IMR-90 (cell line): ENCODE data around the gene CCSER1. TPM values are rescaled to one million over a fixed set of nuclear protein-coding genes. Genes with fewer than 3 reads are reported as not detected.

ENCODE experiments used
- ATAC-seq: fragments of 200-7000 bp; cut with Tn5 transposase; 2 replicates; pipeline ENCODE4 v1.9.1; 2020; ENCODE audit warnings: low read depth, mild to moderate bottlenecking, moderate library complexity
- BruUV-seq: library from RNA; stranded (reverse); fragments of 400-500 nt; replicated peaks from 2 replicates; lab custom pipeline; 2021; lab: Mats Ljungman, UMichigan
- CTCF ChIA-PET: fragments of 300-600 bp; formaldehyde crosslinking; extraction: SDS; loops from one replicate; lab custom pipeline; 2021; ENCODE audit warnings: antibody characterized with exemption; lab: Yijun Ruan, JAX
- POLR2A ChIA-PET: fragments of 300-600 bp; sonication (Branson Sonifier 250); formaldehyde crosslinking; loops from one replicate; lab custom pipeline; 2022; ENCODE audit warnings: antibody characterized with exemption; ENCODE audit not compliant: unreplicated experiment; lab: Charles Lee
- DNase-seq: peaks from one replicate; pipeline ENCODE4 v3.0.0; 2013
- H2AFZ ChIP-seq: replicated peaks from 2 replicates; pipeline ENCODE3; 2013; ENCODE audit warnings: low read length, mild to moderate bottlenecking; ENCODE audit not compliant: poor library complexity
- H2AK5ac ChIP-seq: 2 replicates; pipeline ENCODE4 v1.6.1; 2013; ENCODE audit warnings: low read depth, low read length, inconsistent platforms
- H2AK9ac ChIP-seq: replicated peaks from 2 replicates; pipeline ENCODE3; 2013; ENCODE audit warnings: mild to moderate bottlenecking, low read depth, low read length, moderate library complexity; ENCODE audit not compliant: poor library complexity
- H2BK120ac ChIP-seq: 2 replicates; pipeline ENCODE4 v1.6.1; 2013; ENCODE audit warnings: low read depth, low read length, inconsistent platforms
- H2BK15ac ChIP-seq: 3 replicates; pipeline ENCODE4 v1.6.1; 2013; ENCODE audit warnings: low read depth, low read length, inconsistent platforms
- H2BK20ac ChIP-seq: 2 replicates; pipeline ENCODE4 v1.6.1; 2013; ENCODE audit warnings: low read depth, mild to moderate bottlenecking, inconsistent platforms, low read length, moderate library complexity
- H2BK5ac ChIP-seq: 2 replicates; pipeline ENCODE4 v1.6.1; 2013; ENCODE audit warnings: mild to moderate bottlenecking, low read depth, low read length, inconsistent platforms; ENCODE audit not compliant: poor library complexity, severe bottlenecking
- H3K14ac ChIP-seq: replicated peaks from 2 replicates; pipeline ENCODE4 v1.6.1; 2013; ENCODE audit warnings: low read depth, low read length, inconsistent platforms
- H3K18ac ChIP-seq: 2 replicates; pipeline ENCODE4 v1.6.1; 2013; ENCODE audit warnings: low read depth, low read length, control low read depth
- H3K23ac ChIP-seq: 2 replicates; pipeline ENCODE4 v1.6.1; 2013; ENCODE audit warnings: low read depth, low read length, inconsistent platforms
- H3K27ac ChIP-seq: 2 replicates; pipeline ENCODE4 v1.5.1; 2013; ENCODE audit warnings: mild to moderate bottlenecking, control low read depth, low read length; ENCODE audit not compliant: insufficient read depth
- H3K27me3 ChIP-seq: 2 replicates; pipeline ENCODE4 v1.6.1; 2013; ENCODE audit warnings: low read length; ENCODE audit not compliant: control insufficient read depth, insufficient read depth
- H3K36me3 ChIP-seq: 2 replicates; pipeline ENCODE4 v1.6.1; 2013; ENCODE audit warnings: low read length, mixed read lengths; ENCODE audit not compliant: control insufficient read depth, insufficient read depth
- H3K4ac ChIP-seq: 2 replicates; pipeline ENCODE4 v1.6.1; 2013; ENCODE audit warnings: low read depth, low read length, inconsistent platforms
- H3K4me1 ChIP-seq: 2 replicates; pipeline ENCODE4 v1.6.1; 2013; ENCODE audit warnings: low read length, mixed read lengths; ENCODE audit not compliant: control insufficient read depth, insufficient read depth
- H3K4me2 ChIP-seq: 2 replicates; pipeline ENCODE4 v1.6.1; 2013; ENCODE audit warnings: low read depth, mild to moderate bottlenecking, control low read depth, low read length, moderate library complexity
- H3K4me3 ChIP-seq: 2 replicates; pipeline ENCODE4 v1.5.1; 2013; ENCODE audit warnings: low read depth, mild to moderate bottlenecking, control low read depth, low read length, moderate library complexity; ENCODE audit not compliant: insufficient read depth
- H3K56ac ChIP-seq: 2 replicates; pipeline ENCODE4 v1.6.1; 2013; ENCODE audit warnings: low read length, inconsistent platforms; ENCODE audit not compliant: insufficient read depth; ENCODE audit errors: extremely low read depth
- H3K79me1 ChIP-seq, 2 experiments: 2 replicates each; pipeline ENCODE4 v1.6.1; 2013; ENCODE audit warnings: low read length in 2 of 2, inconsistent platforms in 1 of 2, low read depth in 1 of 2
- H3K9ac ChIP-seq: 2 replicates; pipeline ENCODE4 v1.6.1; 2013; ENCODE audit warnings: low read depth, low read length, control low read depth
- H3K9me1 ChIP-seq: 2 replicates; pipeline ENCODE4 v1.6.1; 2013; ENCODE audit warnings: low read length, inconsistent platforms; ENCODE audit not compliant: insufficient read depth
- H3K9me3 ChIP-seq: 2 replicates; pipeline ENCODE4 v1.6.1; 2013; ENCODE audit warnings: low read length; ENCODE audit not compliant: control insufficient read depth, insufficient read depth
- H4K20me1 ChIP-seq: 2 replicates; pipeline ENCODE4 v1.6.1; 2013; ENCODE audit warnings: low read length, inconsistent platforms; ENCODE audit not compliant: insufficient read depth
- H4K5ac ChIP-seq: 2 replicates; pipeline ENCODE4 v1.6.1; 2013; ENCODE audit warnings: mild to moderate bottlenecking, low read depth, low read length, control low read depth
- H4K8ac ChIP-seq, 2 experiments: 2 replicates each; pipeline ENCODE4 v1.6.1; 2013; ENCODE audit warnings: low read depth in 2 of 2, low read length in 2 of 2, control low read depth in 1 of 2, inconsistent platforms in 1 of 2
- H4K91ac ChIP-seq: 2 replicates; pipeline ENCODE4 v1.6.1; 2013; ENCODE audit warnings: low read depth, low read length, inconsistent platforms; ENCODE audit not compliant: insufficient read depth
- BHLHE40 ChIP-seq: fragments of 150-350 bp; IDR thresholded peaks from 2 replicates; pipeline ENCODE4 v1.6.1; 2016; ENCODE audit warnings: mild to moderate bottlenecking, low read depth, low read length
- CEBPB ChIP-seq: IDR thresholded peaks from 2 replicates; pipeline ENCODE4 v1.6.1; 2012; ENCODE audit warnings: low read depth, low read length, improper control_type of control experiment
- CTCF ChIP-seq: conservative IDR thresholded peaks from 2 replicates; pipeline ENCODE4 v1.5.1; 2012; ENCODE audit warnings: mild to moderate bottlenecking, low read depth, low read length, improper control_type of control experiment
- ELK1 ChIP-seq: fragments of 150-350 bp; IDR thresholded peaks from 2 replicates; pipeline ENCODE4 v1.6.1; 2016; ENCODE audit warnings: low read depth, mild to moderate bottlenecking, low read length, moderate library complexity, borderline replicate concordance
- MAFK ChIP-seq: IDR thresholded peaks from 2 replicates; pipeline ENCODE4 v1.6.1; 2012; ENCODE audit warnings: low read depth, low read length, improper control_type of control experiment
- MAZ ChIP-seq: IDR thresholded peaks from 2 replicates; pipeline ENCODE4 v1.6.1; 2012; ENCODE audit warnings: low read depth, mild to moderate bottlenecking, low read length, improper control_type of control experiment, moderate library complexity, borderline replicate concordance
- MXI1 ChIP-seq: IDR thresholded peaks from 2 replicates; pipeline ENCODE4 v1.6.1; 2012; ENCODE audit warnings: low read depth, mild to moderate bottlenecking, low read length, moderate library complexity, borderline replicate concordance
- RAD21 ChIP-seq: IDR thresholded peaks from 2 replicates; pipeline ENCODE4 v1.6.1; 2012; ENCODE audit warnings: low read length, improper control_type of control experiment
- RCOR1 ChIP-seq: IDR thresholded peaks from 2 replicates; pipeline ENCODE4 v1.6.1; 2012; ENCODE audit warnings: mild to moderate bottlenecking, low read length, improper control_type of control experiment; ENCODE audit not compliant: insufficient replicate concordance
- RFX5 ChIP-seq: IDR thresholded peaks from 2 replicates; pipeline ENCODE4 v1.8.0; 2012; ENCODE audit warnings: low read depth, mild to moderate bottlenecking, low read length, moderate library complexity
- SMC3 ChIP-seq: fragments of 150-350 bp; IDR thresholded peaks from 2 replicates; pipeline ENCODE4 v1.6.1; 2016; ENCODE audit warnings: low read depth, mild to moderate bottlenecking, antibody characterized with exemption, low read length, moderate library complexity
- WGBS, 2 experiments: methylation state at CpG; one replicate each; pipeline versions ENCODE4 v1.1.5 to v1.1.7; 2013; ENCODE audit warnings: missing lambda C conversion rate in 2 of 2; ENCODE audit not compliant: insufficient read length in 1 of 2; ENCODE audit errors: extremely low coverage in 2 of 2; 5-methylcytosine and 5-hydroxymethylcytosine counted together
- dilution Hi-C: fragments of 300-500 bp; cut with HindIII; formaldehyde crosslinking; loops from one replicate; pipeline ENCODE4 v1.14.3; 2018; ENCODE audit warnings: low sequenced_read_pairs; ENCODE audit not compliant: unreplicated experiment
- in situ Hi-C: fragments of 300-500 bp; cut with MboI; formaldehyde crosslinking; loops from 3 replicates; pipeline ENCODE4 v1.14.3; 2019; ENCODE audit warnings: low sequenced_read_pairs, inconsistent platforms, mixed read lengths
- intact Hi-C: fragments of 100-400 bp; cut with micrococcal nuclease; formaldehyde crosslinking; loops from 2 replicates; pipeline ENCODE4 v1.10.0; 2022
- polyA plus RNA-seq, 3 experiments: library from polyadenylated mRNA; depleted of rRNA; stranded (reverse); fragments of >200 nt; gene quantifications; 2 replicates each; pipeline ENCODE4 v1.2.3, GENCODE V29; 2012; ENCODE audit warnings: low replicate concordance in 1 of 3
- total RNA-seq: library from RNA; depleted of rRNA; stranded (reverse); fragments of >200 nt; gene quantifications from 2 replicates; pipeline ENCODE4 v1.2.3, GENCODE V29; 2012

The CCSER1 gene
- total and polyA plus RNA-seq, 2 of the 4 experiments (the other 2 are of a cell fraction), result not detected

GRCh38 chr4:90603540-90603939, 476.3 kb downstream of the CCSER1 start:
- TF ChIP-seq MXI1 (no peak), MAZ (no peak), CTCF (no peak), RCOR1 (no peak), RAD21 (no peak), CEBPB (no peak), SMC3 (no peak), ELK1 (no peak), RFX5 (no peak), BHLHE40 (no peak), MAFK (no peak)
- intact Hi-C loops, result no loop called here

More at GRCh38 chr4:90603540-90603939, 476.3 kb downstream of the CCSER1 start:
- H2BK20ac ChIP-seq, result no peak overlapping the region
- no peaks in the 10 kb centered on the region for H3K79me1 ChIP-seq
- DNase-seq (no peak), ATAC-seq (no peak)
- no peak overlapping the region for H3K18ac ChIP-seq
- POLR2A ChIA-PET, result no interaction called here
- H2BK5ac ChIP-seq, result no peak overlapping the region
- WGBS, 2 experiments, result no CpG with 5 or more reads among the region's 2 CpGs
- no peaks in the 10 kb centered on the region for H3K27me3 ChIP-seq
- no peak overlapping the region for H4K5ac ChIP-seq
- no peaks in the 10 kb centered on the region for H3K9me1 ChIP-seq
- no peak overlapping the region for H4K91ac ChIP-seq
- no peaks in the 10 kb centered on the region for H3K36me3 ChIP-seq
- H3K23ac ChIP-seq, result no peak overlapping the region
- no peak overlapping the region for H2AK9ac ChIP-seq
- no peaks in the 10 kb centered on the region for H3K4me1 ChIP-seq
- no TSS peak for BruUV-seq
- no peak overlapping the region for H3K56ac ChIP-seq
- H3K4me3 ChIP-seq, result no peak overlapping the region
- no peak overlapping the region for H2AK5ac ChIP-seq
- H3K27ac ChIP-seq, result no peak overlapping the region
- H4K8ac ChIP-seq, result no peak overlapping the region
- H2BK120ac ChIP-seq, result no peak overlapping the region
- no peak overlapping the region for H3K4me2 ChIP-seq
- no peak overlapping the region for H2BK15ac ChIP-seq
- in situ Hi-C loops, result no loop called here
- CTCF ChIA-PET, result no interaction called here
- no peak overlapping the region for H3K9ac ChIP-seq
- H3K4ac ChIP-seq, result no peak overlapping the region
- no peak overlapping the region for H2AFZ ChIP-seq
- dilution Hi-C loops, result no loop called here
- H4K20me1 ChIP-seq, result no peaks in the 10 kb centered on the region
- H3K9me3 ChIP-seq, result no peaks in the 10 kb centered on the region
- no peak overlapping the region for H3K14ac ChIP-seq
